ENCODE measurements around the gene MTMR4. TPM values are rescaled to one million over a fixed set of nuclear protein-coding genes. Genes with fewer than 3 reads are reported as not detected.
"Not testable (repeated sequence)": the region's sequence is repeated elsewhere in the genome, so short reads cannot be mapped to it uniquely, and the experiment has no call there.

MTMR4 gene
- total RNA-seq, 3 donors from 2014 or later, result 35.7 to 53.6 (median 42.7) TPM

GRCh38 chr17:58506354-58507080, 7.9 kb downstream of the MTMR4 start:
- Histone ChIP-seq H3K27me3 (no peaks in the 10 kb centered on the region), H3K9me3 (no peaks in the 10 kb centered on the region), H3K27ac (no peak overlapping the region), H3K36me3 (peaks cover 16% of the 10 kb centered on the region), H3K4me3 (no peak overlapping the region), H3K4me1 (no peaks in the 10 kb centered on the region)
- TF ChIP-seq POLR2A (IDR thresholded peaks at IDR 0.05) (no peak), POLR2AphosphoS5 (IDR thresholded peaks at IDR 0.05) (no peak), CTCF (IDR thresholded peaks at IDR 0.05) (no peak)
- no peak for DNase-seq (ENCODE audit: low spot score in 2 of 2)
- intact Hi-C loops (cut with DNase I; ENCODE audit: low total_unique reads), result loop anchor here (5.0 kb wide), 1 partner anchor 446 kb away; no protein-coding TSS in a partner anchor

- DNase-seq (ENCODE audit: low spot score in 2 of 2), result no peak
- Histone ChIP-seq H3K9me3 (no peaks in the 10 kb centered on the region), H3K36me3 (peaks cover 16% of the 10 kb centered on the region), H3K27me3 (no peaks in the 10 kb centered on the region), H3K4me1 (no peaks in the 10 kb centered on the region), H3K4me3 (no peak overlapping the region), H3K27ac (no peak overlapping the region)
- TF ChIP-seq POLR2AphosphoS5 (IDR thresholded peaks at IDR 0.05), result no peak
- intact Hi-C loops (cut with DNase I; ENCODE audit: low total_unique reads), result loop anchor here (5.0 kb wide), 1 partner anchor 447 kb away; no protein-coding TSS in a partner anchor
Measured at GRCh38 chr17:58504826-58505351, 9.5 kb downstream of the MTMR4 start.

- Histone ChIP-seq H3K36me3 (peaks cover 16% of the 10 kb centered on the region), H3K27ac (no peak overlapping the region), H3K9me3 (no peaks in the 10 kb centered on the region), H3K4me3 (no peak overlapping the region), H3K4me1 (no peaks in the 10 kb centered on the region), H3K27me3 (no peaks in the 10 kb centered on the region)
- intact Hi-C loops (cut with DNase I; ENCODE audit: low total_unique reads), result no loop called here
- no peak for TF ChIP-seq CTCF (IDR thresholded peaks at IDR 0.05)
- TF ChIP-seq POLR2A (IDR thresholded peaks at IDR 0.05), result no peak
- no peak for TF ChIP-seq POLR2AphosphoS5 (IDR thresholded peaks at IDR 0.05)
- no peak for DNase-seq (ENCODE audit: low spot score in 2 of 2)
Measured at GRCh38 chr17:58503866-58504265, 10.6 kb downstream of the MTMR4 start.

GRCh38 chr17:58503134-58503533, 11.3 kb downstream of the MTMR4 start:
- H3K9me3 ChIP-seq; DNase-seq (ENCODE audit: low spot score in 2 of 2); intact Hi-C loops (cut with DNase I; ENCODE audit: low total_unique reads); H3K27me3 ChIP-seq; H3K4me3 ChIP-seq; H3K27ac ChIP-seq; H3K4me1 ChIP-seq: not testable (repeated sequence)
- peaks cover 16% of the 10 kb centered on the region for H3K36me3 ChIP-seq

DNA sequence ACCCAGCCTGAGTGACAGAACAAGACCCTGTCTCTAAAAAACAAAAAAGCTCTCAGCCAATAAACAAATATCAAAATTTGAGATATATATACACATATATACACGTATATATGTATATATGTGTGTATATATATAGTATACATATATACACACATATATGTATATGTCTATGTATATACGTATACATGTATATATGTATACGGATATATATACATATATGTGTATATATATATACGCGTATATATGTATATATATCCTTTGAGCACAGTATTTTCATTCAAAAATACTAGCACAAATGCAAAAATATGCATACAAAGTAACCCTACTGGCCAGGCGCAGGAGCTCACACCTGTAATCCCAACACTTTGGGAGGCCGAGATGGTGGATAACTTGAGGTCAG, 13.0 kb downstream of the MTMR4 start:
- Histone ChIP-seq H3K4me3 (no peak overlapping the region), H3K27ac (no peak overlapping the region), H3K4me1 (no peaks in the 10 kb centered on the region), H3K27me3 (no peaks in the 10 kb centered on the region), H3K36me3 (peaks cover 8% of the 10 kb centered on the region), H3K9me3 (no peaks in the 10 kb centered on the region)
- intact Hi-C loops (cut with DNase I; ENCODE audit: low total_unique reads), result no loop called here
- TF ChIP-seq POLR2AphosphoS5 (IDR thresholded peaks at IDR 0.05), result no peak
- no peak for TF ChIP-seq POLR2A (IDR thresholded peaks at IDR 0.05)
- TF ChIP-seq CTCF (IDR thresholded peaks at IDR 0.05), result no peak
- no peak for DNase-seq (ENCODE audit: low spot score in 2 of 2)

- Histone ChIP-seq H3K4me3 (no peak overlapping the region), H3K9me3 (no peaks in the 10 kb centered on the region), H3K4me1 (no peaks in the 10 kb centered on the region), H3K36me3 (peaks cover 2% of the 10 kb centered on the region), H3K27ac (no peak overlapping the region), H3K27me3 (no peaks in the 10 kb centered on the region)
- intact Hi-C loops (cut with DNase I; ENCODE audit: low total_unique reads), result no loop called here
- TF ChIP-seq POLR2AphosphoS5 (IDR thresholded peaks at IDR 0.05) (no peak), POLR2A (IDR thresholded peaks at IDR 0.05) (no peak), CTCF (IDR thresholded peaks at IDR 0.05) (no peak)
- no peak for DNase-seq (ENCODE audit: low spot score in 2 of 2)
Measured at GRCh38 chr17:58498177-58498828, 16.1 kb downstream of the MTMR4 start.

Measured in breast epithelium (tissue), 4 donors.